GM21737 (cell line): ENCODE results near the gene KIAA1210.
"Not testable (repeated sequence)": the region's sequence is repeated elsewhere in the genome, so short reads cannot be mapped to it uniquely, and the experiment has no call there.

Source experiments
- ATAC-seq: cut with Tn5 transposase; IDR thresholded peaks from one replicate; pipeline ENCODE4 v1.9.1; 2021; ENCODE audit warnings: mild to moderate bottlenecking, moderate library complexity; ENCODE audit not compliant: unreplicated experiment

Gene KIAA1210

GRCh38 chrX:119040432-119040831, 87.2 kb downstream of the KIAA1210 start:
- no peak for ATAC-seq

- ATAC-seq = no peak
These were observed 91.2 kb downstream of the KIAA1210 start for GRCh38 chrX:119036107-119037029.

- ATAC-seq = no peak
These were observed 96.6 kb downstream of the KIAA1210 start for GRCh38 chrX:119030990-119031389.

- not testable (repeated sequence) for ATAC-seq
These were observed 98.0 kb downstream of the KIAA1210 start for GRCh38 chrX:119029656-119030055.

GRCh38 chrX:119028733-119029330, 98.8 kb downstream of the KIAA1210 start:
- no peak for ATAC-seq
